Measurements from ENCODE around the gene CRHR2. TPM values are rescaled to one million over a fixed set of nuclear protein-coding genes. Genes with fewer than 3 reads are reported as not detected.

CRHR2 gene
- total and polyA plus RNA-seq, 9 donors = 0.40 to 3.5 (median 1.9) TPM

- Histone ChIP-seq H3K4me1 (ENCODE audit: control insufficient read depth, insufficient read depth, low read length) (peaks cover 6% of the 10 kb centered on the region), H3K27me3 (ENCODE audit: control insufficient read depth, insufficient read depth, low read length) (no peaks in the 10 kb centered on the region), H3K4me3 (ENCODE audit: low read length) (no peak overlapping the region), H3K36me3 (ENCODE audit: control insufficient read depth, insufficient read depth, low read length) (no peaks in the 10 kb centered on the region), H3K9me3 (replicated peaks; ENCODE audit: control insufficient read depth, low read depth, low read length) (no peaks in the 10 kb centered on the region), H3K27ac (ENCODE audit: low read length) (no peak overlapping the region)
- 69% methylated on average over 12 of the region's 21 CpGs for WGBS (ENCODE audit: insufficient coverage)
- DNase-seq = no peak
Observed at GRCh38 chr7:30656006-30656957, 26.0 kb downstream of the CRHR2 start.

GRCh38 chr7:30655096-30655970 lies 26.9 kb downstream of the CRHR2 start:
- no peaks in the 10 kb centered on the region for H3K36me3 ChIP-seq (ENCODE audit: control insufficient read depth, insufficient read depth, low read length)
- no peaks in the 10 kb centered on the region for H3K9me3 ChIP-seq (replicated peaks; ENCODE audit: control insufficient read depth, low read depth, low read length)
- 85% methylated on average over 18 of the region's 22 CpGs for WGBS (ENCODE audit: insufficient coverage)
- no peaks in the 10 kb centered on the region for H3K4me1 ChIP-seq (ENCODE audit: control insufficient read depth, insufficient read depth, low read length)
- DNase-seq = no peak
- H3K27ac ChIP-seq (ENCODE audit: low read length) = no peak overlapping the region
- H3K27me3 ChIP-seq (ENCODE audit: control insufficient read depth, insufficient read depth, low read length) = no peaks in the 10 kb centered on the region
- no peak overlapping the region for H3K4me3 ChIP-seq (ENCODE audit: low read length)

GRCh38 chr7:30654296-30655090 lies 27.8 kb downstream of the CRHR2 start:
- H3K27me3 ChIP-seq (ENCODE audit: control insufficient read depth, insufficient read depth, low read length) = no peaks in the 10 kb centered on the region
- H3K9me3 ChIP-seq (replicated peaks; ENCODE audit: control insufficient read depth, low read depth, low read length) = no peaks in the 10 kb centered on the region
- H3K27ac ChIP-seq (ENCODE audit: low read length) = no peak overlapping the region
- no peak for DNase-seq
- no peaks in the 10 kb centered on the region for H3K4me1 ChIP-seq (ENCODE audit: control insufficient read depth, insufficient read depth, low read length)
- 79% methylated on average over 7 of the region's 15 CpGs for WGBS (ENCODE audit: insufficient coverage)
- no peak overlapping the region for H3K4me3 ChIP-seq (ENCODE audit: low read length)
- no peaks in the 10 kb centered on the region for H3K36me3 ChIP-seq (ENCODE audit: control insufficient read depth, insufficient read depth, low read length)

- WGBS (ENCODE audit: insufficient coverage) = 79% methylated on average over 16 of the region's 19 CpGs
- no peak overlapping the region for H3K4me3 ChIP-seq (ENCODE audit: low read length)
Observed at GRCh38 chr7:30652698-30653641, 29.3 kb downstream of the CRHR2 start.

GRCh38 chr7:30652132-30652531 lies 30.1 kb downstream of the CRHR2 start:
- WGBS (ENCODE audit: insufficient coverage) = 93% methylated on average over 7 of the region's 7 CpGs
- Histone ChIP-seq H3K9me3 (replicated peaks; ENCODE audit: control insufficient read depth, low read depth, low read length) (no peaks in the 10 kb centered on the region), H3K4me3 (ENCODE audit: low read length) (no peak overlapping the region), H3K36me3 (ENCODE audit: control insufficient read depth, insufficient read depth, low read length) (peaks cover 2% of the 10 kb centered on the region), H3K27ac (ENCODE audit: low read length) (no peak overlapping the region), H3K4me1 (ENCODE audit: control insufficient read depth, insufficient read depth, low read length) (no peaks in the 10 kb centered on the region), H3K27me3 (ENCODE audit: control insufficient read depth, insufficient read depth, low read length) (no peaks in the 10 kb centered on the region)
- no peak for DNase-seq

More at GRCh38 chr7:30652698-30653641, 29.3 kb downstream of the CRHR2 start:
- Histone ChIP-seq H3K27ac (ENCODE audit: low read length) (no peak overlapping the region), H3K36me3 (ENCODE audit: control insufficient read depth, insufficient read depth, low read length) (no peaks in the 10 kb centered on the region), H3K27me3 (ENCODE audit: control insufficient read depth, insufficient read depth, low read length) (no peaks in the 10 kb centered on the region), H3K9me3 (replicated peaks; ENCODE audit: control insufficient read depth, low read depth, low read length) (no peaks in the 10 kb centered on the region), H3K4me1 (ENCODE audit: control insufficient read depth, insufficient read depth, low read length) (no peaks in the 10 kb centered on the region)
- DNase-seq = no peak

GRCh38 chr7:30650421-30650808 lies 31.8 kb downstream of the CRHR2 start:
- Histone ChIP-seq H3K27ac (ENCODE audit: low read length) (no peak overlapping the region), H3K9me3 (replicated peaks; ENCODE audit: control insufficient read depth, low read depth, low read length) (no peaks in the 10 kb centered on the region), H3K36me3 (ENCODE audit: control insufficient read depth, insufficient read depth, low read length) (peaks cover 6% of the 10 kb centered on the region), H3K4me1 (ENCODE audit: control insufficient read depth, insufficient read depth, low read length) (no peaks in the 10 kb centered on the region), H3K27me3 (ENCODE audit: control insufficient read depth, insufficient read depth, low read length) (no peaks in the 10 kb centered on the region), H3K4me3 (ENCODE audit: low read length) (no peak overlapping the region)
- WGBS (ENCODE audit: insufficient coverage) = 90% methylated on average over 3 of the region's 7 CpGs
- no peak for DNase-seq

GRCh38 chr7:30649717-30650420 lies 32.4 kb downstream of the CRHR2 start:
- Histone ChIP-seq H3K36me3 (ENCODE audit: control insufficient read depth, insufficient read depth, low read length) (peaks cover 11% of the 10 kb centered on the region), H3K4me3 (ENCODE audit: low read length) (no peak overlapping the region), H3K27ac (ENCODE audit: low read length) (no peak overlapping the region), H3K9me3 (replicated peaks; ENCODE audit: control insufficient read depth, low read depth, low read length) (no peaks in the 10 kb centered on the region), H3K27me3 (ENCODE audit: control insufficient read depth, insufficient read depth, low read length) (no peaks in the 10 kb centered on the region), H3K4me1 (ENCODE audit: control insufficient read depth, insufficient read depth, low read length) (no peaks in the 10 kb centered on the region)
- 71% methylated on average over 12 of the region's 13 CpGs for WGBS (ENCODE audit: insufficient coverage)
- DNase-seq = no peak

- Histone ChIP-seq H3K27ac (ENCODE audit: low read length) (no peak overlapping the region), H3K9me3 (replicated peaks; ENCODE audit: control insufficient read depth, low read depth, low read length) (no peaks in the 10 kb centered on the region), H3K36me3 (ENCODE audit: control insufficient read depth, insufficient read depth, low read length) (peaks cover 11% of the 10 kb centered on the region), H3K4me3 (ENCODE audit: low read length) (no peak overlapping the region), H3K27me3 (ENCODE audit: control insufficient read depth, insufficient read depth, low read length) (no peaks in the 10 kb centered on the region), H3K4me1 (ENCODE audit: control insufficient read depth, insufficient read depth, low read length) (no peaks in the 10 kb centered on the region)
- DNase-seq = no peak
- WGBS (ENCODE audit: insufficient coverage) = 83% methylated on average over 13 of the region's 15 CpGs
Observed at GRCh38 chr7:30648744-30649540, 33.3 kb downstream of the CRHR2 start.
